HEK293T (cell line): ENCODE measurements around the gene ZSCAN30.

Experiments used
- FOXK2 ChIP-seq: fragments of 450-650 bp; IDR thresholded peaks from 2 replicates; pipeline ENCODE4 v1.6.1; 2016; ENCODE audit warnings: mild to moderate bottlenecking
- NFRKB ChIP-seq: fragments of 450-650 bp; IDR thresholded peaks from 2 replicates; pipeline ENCODE4 v1.6.1; 2016; ENCODE audit warnings: mild to moderate bottlenecking, moderate library complexity

DNA sequence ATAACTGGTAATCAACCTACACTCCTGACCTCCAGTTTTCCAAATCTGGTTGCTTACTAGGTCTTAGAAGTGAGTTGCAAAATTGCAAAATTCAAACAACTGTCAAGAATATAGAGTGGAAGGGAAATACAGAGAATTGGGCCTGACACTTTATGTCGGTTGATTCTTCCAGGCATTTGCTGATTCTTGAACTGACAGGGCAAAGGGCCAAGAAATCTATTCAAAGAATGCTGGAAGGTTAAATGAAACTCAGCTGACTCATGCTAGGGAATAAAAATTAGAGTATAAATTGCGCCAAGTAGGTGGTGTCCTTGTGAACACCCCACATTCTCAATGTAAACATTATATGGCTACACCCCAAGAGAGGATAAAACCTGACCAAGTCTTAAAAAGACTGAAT is 21.5 kb upstream of the ZSCAN30 start:
- TF ChIP-seq NFRKB, result no peak
- no peak for TF ChIP-seq FOXK2
